ENCODE measurements around the gene LRFN2. TPM values are rescaled to one million over a fixed set of nuclear protein-coding genes. Genes with fewer than 3 reads are reported as not detected.

LRFN2 gene
- total RNA-seq, 1 experiment from 2014 or later = not detected

- peaks cover 26% of the 10 kb centered on the region for H3K27me3 Mint-ChIP-seq (ENCODE audit: insufficient read depth, unreplicated experiment)
- H3K36me3 Mint-ChIP-seq (ENCODE audit: insufficient read depth, unreplicated experiment) = no peaks in the 10 kb centered on the region
- ChIA-PET POLR2A (no interaction called here), CTCF (no interaction called here)
- Histone ChIP-seq H3K36me3 (ENCODE audit: control insufficient read depth, insufficient read depth, low read length) (no peaks in the 10 kb centered on the region), H3K27me3 (replicated peaks; ENCODE audit: control insufficient read depth, insufficient read depth, low read length) (no peaks in the 10 kb centered on the region; the same call in 1 of the 2 replicates), H3K9me3 (no peaks in the 10 kb centered on the region), H3K4me1 (no peaks in the 10 kb centered on the region), H3K4me3 (ENCODE audit: low read depth, low read length) (no peak overlapping the region)
- TF ChIP-seq CTCF (IDR thresholded peaks at IDR 0.05; ENCODE audit: insufficient read depth in 1 of 2, low read depth in 1 of 2, low read length in 1 of 2, severe bottlenecking in 1 of 2, unreplicated experiment in 1 of 2) = no peak
- no peaks in the 10 kb centered on the region for H3K9me3 Mint-ChIP-seq (ENCODE audit: unreplicated experiment)
- H3K27ac Mint-ChIP-seq (ENCODE audit: unreplicated experiment) = no peak overlapping the region
- DNase-seq = no peak
- no TSS peak for BruUV-seq (replicated peaks)
- no peak overlapping the region for H3K4me3 Mint-ChIP-seq (ENCODE audit: unreplicated experiment)
- no peaks in the 10 kb centered on the region for H3K4me1 Mint-ChIP-seq (ENCODE audit: low read depth, unreplicated experiment)
- intact Hi-C loops (cut with micrococcal nuclease; ENCODE audit: unreplicated experiment) = no loop called here
Measured at GRCh38 chr6:40436685-40437604, 150.2 kb downstream of the LRFN2 start.

- Histone ChIP-seq H3K4me3 (ENCODE audit: low read depth, low read length) (no peak overlapping the region), H3K27me3 (replicated peaks; ENCODE audit: control insufficient read depth, insufficient read depth, low read length) (no peaks in the 10 kb centered on the region; the same call in 1 of the 2 replicates), H3K36me3 (ENCODE audit: control insufficient read depth, insufficient read depth, low read length) (no peaks in the 10 kb centered on the region), H3K9me3 (no peaks in the 10 kb centered on the region), H3K4me1 (no peaks in the 10 kb centered on the region)
- H3K4me1 Mint-ChIP-seq (ENCODE audit: low read depth, unreplicated experiment) = no peaks in the 10 kb centered on the region
- H3K27ac Mint-ChIP-seq (ENCODE audit: unreplicated experiment) = no peak overlapping the region
- DNase-seq = no peak
- POLR2A ChIA-PET = no interaction called here
- no peaks in the 10 kb centered on the region for H3K9me3 Mint-ChIP-seq (ENCODE audit: unreplicated experiment)
- no peak overlapping the region for H3K4me3 Mint-ChIP-seq (ENCODE audit: unreplicated experiment)
- BruUV-seq (replicated peaks) = no TSS peak
- intact Hi-C loops (cut with micrococcal nuclease; ENCODE audit: unreplicated experiment) = no loop called here
- no peaks in the 10 kb centered on the region for H3K36me3 Mint-ChIP-seq (ENCODE audit: insufficient read depth, unreplicated experiment)
- TF ChIP-seq CTCF (IDR thresholded peaks at IDR 0.05; ENCODE audit: insufficient read depth in 1 of 2, low read depth in 1 of 2, low read length in 1 of 2, severe bottlenecking in 1 of 2, unreplicated experiment in 1 of 2) = no peak
- H3K27me3 Mint-ChIP-seq (ENCODE audit: insufficient read depth, unreplicated experiment) = peaks cover 22% of the 10 kb centered on the region
- CTCF ChIA-PET = no interaction called here
Measured at GRCh38 chr6:40432982-40433381, 154.2 kb downstream of the LRFN2 start.

GRCh38 chr6:40431706-40432105, 155.5 kb downstream of the LRFN2 start:
- H3K9me3 Mint-ChIP-seq (ENCODE audit: unreplicated experiment) = no peaks in the 10 kb centered on the region

More at GRCh38 chr6:40431706-40432105, 155.5 kb downstream of the LRFN2 start:
- intact Hi-C loops (cut with micrococcal nuclease; ENCODE audit: unreplicated experiment) = no loop called here
- Histone ChIP-seq H3K36me3 (ENCODE audit: control insufficient read depth, insufficient read depth, low read length) (no peaks in the 10 kb centered on the region), H3K4me1 (no peaks in the 10 kb centered on the region), H3K4me3 (ENCODE audit: low read depth, low read length) (no peak overlapping the region), H3K9me3 (no peaks in the 10 kb centered on the region), H3K27me3 (replicated peaks; ENCODE audit: control insufficient read depth, insufficient read depth, low read length) (no peaks in the 10 kb centered on the region; the same call in 1 of the 2 replicates)
- no peak for DNase-seq
- no peak for TF ChIP-seq CTCF (IDR thresholded peaks at IDR 0.05; ENCODE audit: insufficient read depth in 1 of 2, low read depth in 1 of 2, low read length in 1 of 2, severe bottlenecking in 1 of 2, unreplicated experiment in 1 of 2)
- no peaks in the 10 kb centered on the region for H3K4me1 Mint-ChIP-seq (ENCODE audit: low read depth, unreplicated experiment)
- H3K36me3 Mint-ChIP-seq (ENCODE audit: insufficient read depth, unreplicated experiment) = no peaks in the 10 kb centered on the region
- CTCF ChIA-PET = no interaction called here
- H3K4me3 Mint-ChIP-seq (ENCODE audit: unreplicated experiment) = no peak overlapping the region
- H3K27ac Mint-ChIP-seq (ENCODE audit: unreplicated experiment) = no peak overlapping the region
- H3K27me3 Mint-ChIP-seq (ENCODE audit: insufficient read depth, unreplicated experiment) = peaks cover 14% of the 10 kb centered on the region
- BruUV-seq (replicated peaks) = no TSS peak
- POLR2A ChIA-PET = no interaction called here

Measured in Caco-2 (cell line).